GM23248 (cell line): ENCODE data around the gene PKD1L1. TPM values are rescaled to one million over a fixed set of nuclear protein-coding genes. Genes with fewer than 3 reads are reported as not detected.
A peak's percentile ranks its signal among the peaks of the same experiment; 100 is the strongest.

Experiments
- DNase-seq: peaks from one replicate; pipeline ENCODE4 v3.0.0-alpha.2; 2015
- H2AFZ ChIP-seq: fragments of 200-600 bp; sonication (generic); 2 replicates; pipeline ENCODE4 v1.6.1; 2016; ENCODE audit warnings: antibody characterized with exemption
- H3F3A ChIP-seq: fragments of 200-600 bp; sonication (generic); 2 replicates; pipeline ENCODE4 v1.6.1; 2016; ENCODE audit warnings: mild to moderate bottlenecking, antibody characterized with exemption, mixed run types; ENCODE audit not compliant: insufficient read depth
- H3K27ac ChIP-seq: fragments of 200-600 bp; sonication (generic); 2 replicates; pipeline ENCODE4 v1.5.1; 2016; ENCODE audit warnings: mild to moderate bottlenecking
- H3K27me3 ChIP-seq: fragments of 200-600 bp; sonication (generic); replicated peaks from 2 replicates; pipeline ENCODE4 v1.6.1; 2016; ENCODE audit warnings: mild to moderate bottlenecking; ENCODE audit not compliant: insufficient read depth
- H3K36me3 ChIP-seq: fragments of 200-600 bp; sonication (generic); 2 replicates; pipeline ENCODE4 v1.6.1; 2016; ENCODE audit warnings: low read depth, mild to moderate bottlenecking
- H3K4me1 ChIP-seq: fragments of 200-600 bp; sonication (generic); 2 replicates; pipeline ENCODE4 v1.6.1; 2016; ENCODE audit warnings: mild to moderate bottlenecking; ENCODE audit not compliant: insufficient read depth
- H3K4me2 ChIP-seq: fragments of 200-600 bp; sonication (generic); one replicate; pipeline ENCODE4 v1.6.1; 2016; ENCODE audit warnings: mild to moderate bottlenecking; ENCODE audit not compliant: unreplicated experiment
- H3K4me3 ChIP-seq: fragments of 200-600 bp; sonication (generic); 2 replicates; pipeline ENCODE4 v1.5.1; 2016; ENCODE audit warnings: mild to moderate bottlenecking
- H3K79me2 ChIP-seq: fragments of 200-600 bp; sonication (generic); 2 replicates; pipeline ENCODE4 v1.6.1; 2016; ENCODE audit warnings: mild to moderate bottlenecking; ENCODE audit not compliant: insufficient read depth
- H3K9ac ChIP-seq: fragments of 200-600 bp; sonication (generic); 2 replicates; pipeline ENCODE4 v1.6.1; 2016; ENCODE audit warnings: mild to moderate bottlenecking
- H3K9me2 ChIP-seq: fragments of 200-600 bp; sonication (generic); 2 replicates; pipeline ENCODE4 v1.6.1; 2016; ENCODE audit warnings: mixed run types, mild to moderate bottlenecking, moderate library complexity; ENCODE audit not compliant: insufficient read depth
- H3K9me3 ChIP-seq: fragments of 200-600 bp; sonication (generic); one replicate; pipeline ENCODE4 v1.6.1; 2017; ENCODE audit warnings: low read depth
- H4K20me1 ChIP-seq: fragments of 200-600 bp; sonication (generic); 2 replicates; pipeline ENCODE4 v1.6.0; 2016; ENCODE audit not compliant: insufficient read depth
- EZH2 ChIP-seq: fragments of 200-600 bp; sonication (generic); IDR thresholded peaks from 2 replicates; pipeline ENCODE4 v1.6.1; 2018; ENCODE audit warnings: antibody characterized with exemption, mild to moderate bottlenecking; ENCODE audit not compliant: insufficient read depth, poor library complexity, severe bottlenecking
- EZH2phosphoT487 ChIP-seq: fragments of 200-600 bp; sonication (generic); IDR thresholded peaks from 2 replicates; pipeline ENCODE4 v1.6.1; 2018; ENCODE audit warnings: antibody characterized with exemption, moderate library complexity, mild to moderate bottlenecking, low read depth; ENCODE audit not compliant: insufficient read depth
- WGBS, 2 experiments: methylation state at CpG; one replicate each; pipeline ENCODE4 v1.1.6; 2015 to 2017; ENCODE audit warnings: low lambda C conversion rate in 2 of 2, low coverage in 1 of 2; ENCODE audit errors: missing lambda C conversion rate in 2 of 2; 5-methylcytosine and 5-hydroxymethylcytosine counted together
- in situ Hi-C: fragments of 300-500 bp; cut with MboI; formaldehyde crosslinking; loops from 2 replicates; pipeline ENCODE4 v1.15.0; 2020
- polyA plus RNA-seq: library from polyadenylated mRNA; unstranded; fragments of >200 nt; fragmentation: Nextera tagmentation; extraction: Ambion mirVana; gene quantifications from 2 replicates; pipeline ENCODE4 v1.2.1, GENCODE V29; 2016
- total RNA-seq: library from RNA; depleted of rRNA; stranded (reverse); fragments of >200 nt; shearing (Covaris generic); gene quantifications from 2 replicates; pipeline ENCODE4 v1.2.3, GENCODE V29; 2014

Gene PKD1L1
- total and polyA plus RNA-seq, 2 experiments from 2014 or later: 0.06 to 0.11 TPM

GRCh38 chr7:47787249-47788069 lies 160.8 kb downstream of the PKD1L1 start:
- TF ChIP-seq EZH2 (no peak), EZH2phosphoT487 (no peak)
- Histone ChIP-seq H3K9ac (peak overlapping the region; percentile 64), H3K27ac (peak overlapping the region; percentile 93), H3K79me2 (no peaks in the 10 kb centered on the region), H3K27me3 (no peaks in the 10 kb centered on the region), H3K4me3 (no peak overlapping the region), H3K4me1 (peaks cover 55% of the 10 kb centered on the region), H3K9me3 (no peaks in the 10 kb centered on the region), H3F3A (peaks cover 47% of the 10 kb centered on the region), H4K20me1 (no peaks in the 10 kb centered on the region), H2AFZ (no peak overlapping the region), H3K9me2 (no peaks in the 10 kb centered on the region), H3K36me3 (no peaks in the 10 kb centered on the region), H3K4me2 (peak overlapping the region; percentile 68)
- DNase-seq: peak; percentile 33
- in situ Hi-C loops: no loop called here
- WGBS, 2 experiments: 83 to 85% methylated on average over 9 of the region's 9 CpGs

GRCh38 chr7:47786557-47787248 lies 161.6 kb downstream of the PKD1L1 start:
- Histone ChIP-seq H3K4me2 (peak overlapping the region; percentile 68), H3K9me2 (no peaks in the 10 kb centered on the region), H3K79me2 (no peaks in the 10 kb centered on the region), H3K9me3 (no peaks in the 10 kb centered on the region), H2AFZ (0 out of 2 replicates have a peak overlapping the region, but pooled peaks have one; percentile 10), H4K20me1 (no peaks in the 10 kb centered on the region), H3K36me3 (no peaks in the 10 kb centered on the region), H3K27me3 (no peaks in the 10 kb centered on the region), H3K4me1 (peaks cover 59% of the 10 kb centered on the region), H3F3A (peaks cover 51% of the 10 kb centered on the region), H3K27ac (peak overlapping the region; percentile 93), H3K9ac (peak overlapping the region; percentile 64), H3K4me3 (0 out of 2 replicates have a peak overlapping the region, but pooled peaks have one; percentile 7)
- in situ Hi-C loops: no loop called here
- 0 to 1% methylated on average over 11 of the region's 11 CpGs for WGBS, 2 experiments
- DNase-seq: peak; percentile 99
- TF ChIP-seq EZH2: no peak
- TF ChIP-seq EZH2phosphoT487: no peak

- 94 to 97% methylated on average over 8 of the region's 8 CpGs for WGBS, 2 experiments
- peak overlapping the region; percentile 64 for H3K9ac ChIP-seq
- H2AFZ ChIP-seq: no peak overlapping the region
- no peaks in the 10 kb centered on the region for H3K27me3 ChIP-seq
- TF ChIP-seq EZH2 (no peak), EZH2phosphoT487 (no peak)
- H3F3A ChIP-seq: peaks cover 51% of the 10 kb centered on the region
- H3K4me1 ChIP-seq: peaks cover 60% of the 10 kb centered on the region
- peak overlapping the region; percentile 93 for H3K27ac ChIP-seq
- peak; percentile 28 for DNase-seq
- no peaks in the 10 kb centered on the region for H3K36me3 ChIP-seq
- H3K9me3 ChIP-seq: no peaks in the 10 kb centered on the region
- no peaks in the 10 kb centered on the region for H3K79me2 ChIP-seq
- H3K9me2 ChIP-seq: no peaks in the 10 kb centered on the region
- H3K4me2 ChIP-seq: peak overlapping the region; percentile 68
- no peaks in the 10 kb centered on the region for H4K20me1 ChIP-seq
- H3K4me3 ChIP-seq: 0 out of 2 replicates have a peak overlapping the region, but pooled peaks have one; percentile 7
- in situ Hi-C loops: no loop called here
These were observed 162.2 kb downstream of the PKD1L1 start for GRCh38 chr7:47785923-47786556.
